22Rv1 (cell line): ENCODE data around the gene CYP3A7.
"Not testable (repeated sequence)": the region's sequence is repeated elsewhere in the genome, so short reads cannot be mapped to it uniquely, and the experiment has no call there.

Experiments
- H3K27ac ChIP-seq: fragments of 450-650 bp; 2 replicates; pipeline ENCODE4 v1.5.1; 2017
- ZFX ChIP-seq: fragments of 450-650 bp; IDR thresholded peaks from 2 replicates; pipeline ENCODE4 v1.6.1; 2017; ENCODE audit warnings: antibody characterized with exemption, borderline replicate concordance
- TF ChIP-seq, protein P1 (sequence below): fragments of 450-650 bp; IDR thresholded peaks from 2 replicates; pipeline ENCODE4 v1.5.1; 2017; ENCODE audit warnings: mild to moderate bottlenecking

Gene CYP3A7

DNA sequence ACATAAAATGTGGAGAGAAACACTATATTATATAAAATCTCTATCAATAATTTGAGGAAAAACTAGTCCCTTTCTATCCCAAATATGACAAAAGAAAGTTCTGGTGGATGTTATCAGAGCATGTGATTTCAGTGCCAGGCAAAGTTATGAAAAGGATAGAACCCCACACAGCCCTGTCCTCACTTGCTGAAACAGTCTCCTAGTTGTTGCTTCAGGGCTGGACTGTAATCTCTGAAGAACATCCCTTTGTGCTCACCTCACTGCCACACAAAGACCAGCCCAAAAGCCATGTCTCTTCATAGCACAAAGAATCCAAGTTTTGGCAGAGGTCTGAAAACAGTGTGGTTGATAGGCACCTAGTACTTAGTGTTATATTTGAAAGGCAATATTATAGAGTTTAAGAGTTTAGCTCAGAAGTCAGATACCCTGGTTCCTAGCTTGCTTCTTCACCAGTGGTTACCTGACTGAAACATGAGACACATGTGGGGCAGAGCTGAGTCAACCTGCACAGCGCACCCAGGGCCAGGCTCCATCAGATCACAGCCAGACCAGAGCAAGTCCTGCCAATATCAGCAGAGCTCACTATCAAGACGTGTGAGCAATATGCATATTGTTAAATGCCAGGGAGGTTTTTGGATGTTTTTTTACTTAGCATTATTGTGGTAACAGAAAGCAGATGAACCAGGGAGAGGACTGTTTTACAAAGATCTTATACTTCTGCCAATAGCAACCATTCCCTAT is 25.0 kb downstream of the CYP3A7 start:
- no peak for TF ChIP-seq ZFX
- TF ChIP-seq, protein P1, sequence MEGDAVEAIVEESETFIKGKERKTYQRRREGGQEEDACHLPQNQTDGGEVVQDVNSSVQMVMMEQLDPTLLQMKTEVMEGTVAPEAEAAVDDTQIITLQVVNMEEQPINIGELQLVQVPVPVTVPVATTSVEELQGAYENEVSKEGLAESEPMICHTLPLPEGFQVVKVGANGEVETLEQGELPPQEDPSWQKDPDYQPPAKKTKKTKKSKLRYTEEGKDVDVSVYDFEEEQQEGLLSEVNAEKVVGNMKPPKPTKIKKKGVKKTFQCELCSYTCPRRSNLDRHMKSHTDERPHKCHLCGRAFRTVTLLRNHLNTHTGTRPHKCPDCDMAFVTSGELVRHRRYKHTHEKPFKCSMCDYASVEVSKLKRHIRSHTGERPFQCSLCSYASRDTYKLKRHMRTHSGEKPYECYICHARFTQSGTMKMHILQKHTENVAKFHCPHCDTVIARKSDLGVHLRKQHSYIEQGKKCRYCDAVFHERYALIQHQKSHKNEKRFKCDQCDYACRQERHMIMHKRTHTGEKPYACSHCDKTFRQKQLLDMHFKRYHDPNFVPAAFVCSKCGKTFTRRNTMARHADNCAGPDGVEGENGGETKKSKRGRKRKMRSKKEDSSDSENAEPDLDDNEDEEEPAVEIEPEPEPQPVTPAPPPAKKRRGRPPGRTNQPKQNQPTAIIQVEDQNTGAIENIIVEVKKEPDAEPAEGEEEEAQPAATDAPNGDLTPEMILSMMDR, result no peak
- H3K27ac ChIP-seq, result no peak overlapping the region

DNA sequence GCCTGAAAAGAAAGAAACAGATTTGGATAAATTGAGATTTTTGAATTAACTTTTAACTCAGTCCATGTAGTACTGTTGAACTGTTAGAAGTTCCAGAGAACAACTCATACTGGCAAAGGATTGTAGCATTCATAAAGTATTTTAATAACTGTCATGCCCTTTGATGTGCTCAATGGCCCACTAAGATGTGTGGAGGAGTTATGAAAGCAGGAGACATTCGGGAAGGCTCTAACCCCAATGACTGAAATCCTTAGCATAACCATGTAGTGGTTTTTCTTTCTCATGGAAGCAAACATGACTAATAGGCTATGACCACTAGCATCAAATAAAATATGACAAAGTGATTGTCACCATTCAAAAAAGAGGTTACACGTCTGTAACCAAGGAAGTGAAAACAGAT is 25.7 kb downstream of the CYP3A7 start:
- TF ChIP-seq ZFX, result no peak
- TF ChIP-seq, protein P1, result no peak
- no peak overlapping the region for H3K27ac ChIP-seq

DNA sequence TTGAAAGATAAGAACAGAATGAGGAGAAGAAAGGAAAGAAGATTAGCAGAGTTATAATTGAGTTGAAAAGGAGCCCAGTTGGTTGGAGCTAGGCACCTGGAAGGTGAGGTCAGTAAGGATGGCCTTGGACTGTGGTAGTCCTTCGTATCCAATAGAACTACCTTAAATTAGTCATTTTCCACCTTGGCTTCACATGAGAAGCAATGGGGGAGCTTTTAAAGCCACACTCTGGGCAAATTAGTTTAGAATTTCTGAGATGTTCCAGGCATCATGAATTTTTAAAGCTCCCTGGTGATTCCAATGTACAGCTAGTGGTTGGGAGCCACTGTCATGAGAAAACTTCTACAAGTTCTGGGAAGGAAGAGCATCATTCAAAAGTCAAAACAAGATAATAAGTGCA is 27.9 kb downstream of the CYP3A7 start:
- H3K27ac ChIP-seq, result no peak overlapping the region
- no peak for TF ChIP-seq ZFX
- TF ChIP-seq, protein P1, result no peak

DNA sequence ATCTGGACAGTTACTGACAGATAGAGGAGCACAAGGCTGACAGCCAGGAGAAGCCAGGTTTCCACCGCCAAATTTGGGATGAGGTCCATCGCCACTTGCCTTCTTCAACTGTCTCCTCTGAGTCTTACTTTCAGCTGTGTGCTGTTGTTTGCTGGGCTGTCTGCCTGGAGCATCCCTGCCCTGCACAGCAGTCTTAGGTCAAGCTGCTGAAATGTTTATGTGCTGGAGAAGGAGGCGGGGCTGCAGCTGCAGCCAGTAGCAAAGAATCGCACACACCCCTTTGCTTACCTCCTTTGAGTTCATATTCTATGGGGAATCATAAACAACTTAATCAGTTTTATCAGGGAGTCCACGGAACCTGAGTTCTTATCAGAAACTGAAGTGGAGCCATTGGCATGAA is 35.0 kb downstream of the CYP3A7 start:
- no peak overlapping the region for H3K27ac ChIP-seq
- no peak for TF ChIP-seq ZFX

DNA sequence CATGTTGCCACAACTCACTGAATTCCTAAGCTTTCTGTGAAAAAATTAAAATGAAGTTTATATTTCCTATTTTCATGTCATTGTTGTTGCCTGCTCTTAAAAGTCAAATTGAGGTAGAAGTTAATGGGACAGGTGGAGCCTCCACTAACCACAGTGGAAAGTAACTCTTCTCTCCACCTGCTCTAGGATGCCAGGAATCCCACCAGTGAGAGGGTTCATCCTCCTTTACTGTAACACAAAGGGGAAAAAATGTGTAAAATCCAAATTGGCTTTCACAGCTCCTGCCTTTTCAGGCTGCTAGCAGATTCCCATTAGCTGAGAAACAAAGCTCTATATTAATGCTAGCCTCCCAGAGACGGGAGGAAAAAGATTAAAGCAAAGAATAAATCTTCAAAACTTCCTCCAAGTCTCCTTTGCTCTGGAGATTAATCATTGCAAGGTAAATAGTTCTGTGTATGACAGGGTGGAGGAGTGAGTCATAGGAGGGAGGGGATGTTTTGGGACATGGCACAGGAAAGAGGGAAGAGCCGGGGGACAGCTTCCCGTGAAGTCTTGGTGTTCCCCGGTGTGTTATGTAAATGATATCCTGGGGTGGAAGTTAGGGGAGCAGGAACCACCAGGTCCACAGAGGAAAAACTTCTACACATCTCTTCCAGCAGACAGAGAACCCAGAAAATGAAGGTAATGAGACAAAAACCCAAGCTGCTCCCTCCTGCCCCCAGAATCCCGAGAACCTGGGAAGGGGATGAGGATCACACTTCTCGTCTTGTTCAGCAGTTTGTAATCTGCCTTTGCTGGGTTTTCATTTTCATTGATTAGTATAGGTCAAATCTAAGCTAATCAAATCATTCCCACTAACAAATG is 35.9 kb downstream of the CYP3A7 start:
- not testable (repeated sequence) for H3K27ac ChIP-seq

DNA sequence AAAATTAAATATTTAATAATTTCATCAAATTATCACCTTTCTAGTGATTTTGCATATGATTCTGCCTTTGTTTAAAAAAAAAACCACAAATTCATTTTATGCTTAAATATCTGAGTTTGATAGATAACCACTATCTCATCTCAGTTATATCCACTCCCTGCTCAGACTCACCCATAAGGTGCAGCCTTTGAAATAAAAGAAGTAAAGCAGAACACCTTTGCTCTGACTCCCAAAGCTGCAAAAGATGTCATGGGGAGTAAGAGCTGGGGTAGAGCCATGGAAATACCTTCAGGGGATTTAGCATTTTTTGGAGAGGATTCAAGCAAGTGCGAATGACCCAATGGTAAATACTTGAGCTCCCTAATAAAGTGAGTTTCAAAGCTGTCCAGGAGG is 40.1 kb downstream of the CYP3A7 start:
- no peak for TF ChIP-seq ZFX
- TF ChIP-seq, protein P1, result no peak
- no peak overlapping the region for H3K27ac ChIP-seq

DNA sequence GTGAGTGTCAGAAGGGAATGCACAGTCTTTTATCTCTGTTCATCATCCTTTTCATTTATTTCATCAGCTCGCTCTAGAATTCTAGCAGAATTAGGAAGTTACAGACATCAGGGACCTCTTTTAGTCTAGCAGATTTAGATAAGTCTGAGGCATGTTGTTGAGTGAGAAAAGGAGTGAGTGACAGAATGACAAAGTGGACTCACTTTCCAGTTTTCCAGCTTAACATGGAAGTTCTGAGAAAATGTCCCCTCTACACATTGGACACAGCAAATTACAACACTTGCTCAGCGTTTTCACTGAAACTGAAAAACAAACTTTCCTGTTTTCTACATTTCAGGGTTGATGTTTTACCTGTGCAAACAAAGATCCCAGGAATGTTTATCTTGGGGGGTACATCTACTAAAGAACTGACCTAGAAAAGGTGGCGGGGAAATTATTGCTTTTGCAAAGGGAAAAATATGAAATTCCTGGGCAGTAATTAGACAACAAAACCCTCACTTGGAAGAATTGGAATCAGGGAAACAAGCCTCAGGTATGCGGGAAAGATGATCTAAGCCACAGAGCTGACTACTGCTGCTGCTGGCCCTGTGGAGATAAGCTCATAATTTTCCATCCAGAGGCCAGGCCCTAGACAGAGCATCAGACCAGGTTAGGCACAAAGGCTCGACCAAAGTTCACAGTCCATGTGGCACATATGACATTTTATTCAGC is 40.6 kb downstream of the CYP3A7 start:
- H3K27ac ChIP-seq, result no peak overlapping the region
- no peak for TF ChIP-seq ZFX
- TF ChIP-seq, protein P1, result no peak
